Fibroblast of villous mesenchyme (primary cell): Measurements from ENCODE around the gene FGF3. TPM values are rescaled to one million over a fixed set of nuclear protein-coding genes. Genes with fewer than 3 reads are reported as not detected.

Experiments used
- DNase-seq: peaks from one replicate; pipeline ENCODE4 v3.0.0-alpha.2; 2010; ENCODE audit warnings: low read depth
- H3K4me3 ChIP-seq: 2 replicates; pipeline ENCODE4 v1.5.1; 2011; ENCODE audit warnings: low read depth, mild to moderate bottlenecking, low read length
- CTCF ChIP-seq: IDR thresholded peaks from 2 replicates; pipeline ENCODE4 v1.5.1; 2012; ENCODE audit warnings: low read depth, mild to moderate bottlenecking, low read length; ENCODE audit not compliant: insufficient read depth
- total RNA-seq: library from RNA; depleted of rRNA; stranded (reverse); fragments of >200 nt; gene quantifications from 2 replicates; pipeline ENCODE4 v1.2.3, GENCODE V29; 2012

FGF3 gene
- total RNA-seq, 1 donor, result not detected

GRCh38 chr11:69788956-69789355 is 30.3 kb downstream of the FGF3 start:
- no peak overlapping the region for H3K4me3 ChIP-seq
- no peak for TF ChIP-seq CTCF
- DNase-seq, result no peak

- DNase-seq, result no peak
- no peak for TF ChIP-seq CTCF
- no peak overlapping the region for H3K4me3 ChIP-seq
Observed at GRCh38 chr11:69787906-69788305, 31.3 kb downstream of the FGF3 start.

- no peak overlapping the region for H3K4me3 ChIP-seq
- TF ChIP-seq CTCF, result no peak
- no peak for DNase-seq
Observed at GRCh38 chr11:69787457-69787856, 31.8 kb downstream of the FGF3 start.

GRCh38 chr11:69781241-69781640 is 38.0 kb downstream of the FGF3 start:
- H3K4me3 ChIP-seq, result no peak overlapping the region
- no peak for DNase-seq

GRCh38 chr11:69778373-69778772 is 40.8 kb downstream of the FGF3 start:
- DNase-seq, result no peak
- no peak overlapping the region for H3K4me3 ChIP-seq
- no peak for TF ChIP-seq CTCF

More at GRCh38 chr11:69781241-69781640, 38.0 kb downstream of the FGF3 start:
- no peak for TF ChIP-seq CTCF

- no peak within 1 kb of the TSS for H3K4me3 ChIP-seq
- TF ChIP-seq CTCF, result no peak
- DNase-seq, result no peak
Observed at GRCh38 chr11:69775163-69775755, 44.0 kb downstream of the FGF3 start, which contains the start of gene FGF4. Gene FGF4, minus strand, starts transcription at chr11:69775341. Its CDS starts 257 bp downstream, at chr11:69775084.

GRCh38 chr11:69774354-69775162 is 44.7 kb downstream of the FGF3 start:
- no peak overlapping the region for H3K4me3 ChIP-seq
- no peak for DNase-seq
- TF ChIP-seq CTCF, result no peak
